RKO (cell line): ENCODE measurements around the gene GRIN2A.

Experiments used
- DNase-seq: peaks from one replicate; pipeline ENCODE4 v3.0.0-alpha.2; 2016; ENCODE audit warnings: low spot score

GRIN2A gene

GRCh38 chr16:10031473-10031872 is 150.8 kb downstream of the GRIN2A start:
- DNase-seq, result no peak

GRCh38 chr16:10028644-10029043 is 153.6 kb downstream of the GRIN2A start:
- DNase-seq, result no peak

DNA sequence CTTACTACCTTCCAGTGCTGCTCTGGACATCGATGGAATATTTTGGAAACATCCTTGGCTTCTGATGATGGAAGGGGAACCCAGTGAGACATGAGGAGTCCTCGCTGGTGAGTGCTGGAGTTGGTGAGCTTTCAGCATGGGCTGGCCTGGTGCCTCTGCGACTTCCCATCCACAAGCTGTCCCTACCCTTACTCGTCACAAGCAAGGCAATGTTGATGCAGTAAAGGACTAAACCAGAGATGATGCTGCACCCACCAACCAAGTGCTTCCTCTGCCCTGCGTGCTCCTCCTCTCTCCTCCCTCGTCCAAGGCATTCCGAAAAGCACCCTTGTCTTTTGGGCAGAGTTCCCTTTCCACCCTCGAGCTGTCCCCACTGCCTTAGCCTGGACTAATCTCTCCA is 154.7 kb downstream of the GRIN2A start:
- DNase-seq, result no peak

DNA sequence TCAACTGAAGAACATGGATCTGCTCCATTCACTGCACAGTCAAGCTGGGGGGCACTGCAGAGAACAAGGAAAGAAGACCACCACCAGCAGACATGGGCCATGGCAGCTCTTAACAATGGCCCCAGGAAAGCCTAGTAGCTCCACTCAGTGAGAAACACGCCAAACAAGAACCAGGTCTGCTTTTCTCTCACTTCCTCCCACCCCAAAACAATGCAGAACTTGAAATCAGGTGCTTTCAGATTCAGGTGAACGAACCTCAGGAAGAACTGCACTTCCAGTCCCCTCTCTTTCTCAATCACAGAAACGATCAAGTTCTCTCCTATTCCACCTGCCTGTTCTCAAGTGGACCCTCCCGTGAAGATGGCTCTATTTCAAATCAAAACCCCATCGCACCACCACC is 155.6 kb downstream of the GRIN2A start:
- no peak for DNase-seq

- no peak for DNase-seq
These were observed 160.1 kb downstream of the GRIN2A start for GRCh38 chr16:10022098-10022497.

GRCh38 chr16:10020866-10021265 is 161.4 kb downstream of the GRIN2A start:
- no peak for DNase-seq

- no peak for DNase-seq
These were observed 165.5 kb downstream of the GRIN2A start for GRCh38 chr16:10016752-10017151.

DNA sequence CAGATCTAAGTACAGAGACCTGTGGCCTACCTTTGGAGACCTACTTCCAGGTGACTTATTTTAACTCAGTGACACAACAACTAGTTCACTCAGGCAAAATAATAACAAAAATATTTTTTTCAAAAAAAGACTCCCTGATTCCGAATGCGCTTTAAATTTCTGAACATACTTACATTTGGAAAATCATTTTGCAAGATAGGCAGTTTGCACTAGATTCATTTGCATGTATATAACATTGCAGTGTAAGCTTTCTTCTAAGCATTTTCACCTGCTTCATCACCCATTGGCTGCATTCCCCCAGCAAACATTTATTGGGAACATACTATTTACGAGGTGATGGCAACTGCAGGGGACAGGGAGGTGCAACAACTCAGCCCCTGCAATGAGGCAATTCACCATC is 166.8 kb downstream of the GRIN2A start:
- no peak for DNase-seq

DNA sequence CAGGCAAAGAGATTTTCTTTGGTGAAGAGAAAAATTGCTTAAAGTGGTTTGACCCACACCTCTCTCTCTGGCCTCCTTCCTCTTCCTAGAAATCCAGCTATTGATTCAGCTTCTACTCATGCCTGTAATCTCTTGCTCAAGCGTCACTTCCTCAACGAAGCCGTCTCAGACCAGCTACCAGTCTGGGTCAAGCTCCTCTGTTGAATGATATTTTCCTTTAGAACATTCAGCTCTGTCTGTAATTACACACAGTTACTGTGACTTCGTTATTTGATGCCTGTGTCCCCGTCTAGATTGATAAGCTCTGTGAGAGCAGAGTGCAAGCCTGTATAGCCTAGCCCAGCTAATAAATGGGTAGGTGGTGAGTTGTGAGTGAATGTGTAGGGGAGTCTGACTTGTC is 168.5 kb downstream of the GRIN2A start:
- no peak for DNase-seq

DNA sequence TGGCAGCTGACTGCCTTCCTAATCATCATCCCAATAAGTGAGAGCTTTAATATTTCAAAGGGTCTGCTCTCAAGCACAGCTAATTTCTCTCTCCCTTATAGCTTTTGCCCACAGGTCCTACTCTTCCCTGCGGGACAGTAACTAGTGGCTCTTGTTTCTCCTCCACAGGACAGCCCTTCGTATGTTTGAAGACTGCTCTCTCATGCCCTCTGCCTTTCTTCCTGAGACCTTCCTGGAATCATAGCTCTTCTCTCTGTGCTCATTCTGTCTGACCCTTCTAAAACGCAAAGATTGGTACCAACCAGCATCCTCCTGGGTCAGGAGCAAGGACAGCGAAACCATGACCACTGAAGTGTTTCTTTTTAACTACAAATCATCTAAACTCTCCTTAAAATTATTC is 168.9 kb downstream of the GRIN2A start:
- no peak for DNase-seq

GRCh38 chr16:10009684-10010083 is 172.5 kb downstream of the GRIN2A start:
- DNase-seq, result no peak

- no peak for DNase-seq
These were observed 178.7 kb downstream of the GRIN2A start for GRCh38 chr16:10003486-10003885.

- DNase-seq, result no peak
These were observed 180.9 kb downstream of the GRIN2A start for GRCh38 chr16:10001258-10001775.

DNA sequence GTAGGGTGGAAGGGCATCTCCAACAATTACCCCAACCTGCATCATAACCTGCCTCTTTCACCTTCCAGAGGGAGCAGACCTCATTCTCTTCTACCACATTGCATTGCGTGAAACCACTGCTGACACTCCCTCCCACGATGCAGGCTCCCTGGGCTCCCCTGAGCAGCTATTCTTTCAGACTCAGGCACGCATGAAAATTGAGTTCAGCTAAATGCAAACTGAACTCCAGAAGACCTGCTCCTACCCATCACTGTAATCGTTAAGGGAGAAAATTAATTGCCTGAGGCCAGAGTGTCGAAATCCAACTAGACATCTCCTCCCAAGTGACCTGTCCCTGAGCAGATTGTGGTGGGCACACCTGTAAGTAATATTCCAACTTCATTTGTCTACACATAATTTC is 186.0 kb downstream of the GRIN2A start:
- no peak for DNase-seq

DNA sequence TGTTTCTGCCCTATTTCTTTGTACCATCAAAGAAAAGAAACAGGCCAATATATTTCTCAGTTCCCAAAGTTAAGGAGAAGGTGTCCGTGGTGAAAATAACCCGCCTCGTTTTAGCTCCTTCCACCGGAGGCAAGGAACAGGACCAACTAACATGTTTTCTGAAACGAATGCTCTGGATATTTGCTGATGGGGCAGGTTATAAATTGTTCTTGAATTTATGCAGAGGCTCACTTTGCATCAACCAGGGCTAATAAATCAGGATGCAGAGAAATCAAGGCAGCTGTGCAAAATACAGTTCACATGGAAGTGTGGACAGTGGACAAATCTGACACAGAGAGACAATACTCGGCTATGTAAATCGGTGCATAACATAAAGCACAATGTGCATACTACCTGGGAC is 189.8 kb downstream of the GRIN2A start:
- no peak for DNase-seq

GRCh38 chr16:9980981-9981380 is 201.2 kb downstream of the GRIN2A start:
- no peak for DNase-seq

- no peak for DNase-seq
These were observed 204.0 kb downstream of the GRIN2A start for GRCh38 chr16:9978160-9978725.

GRCh38 chr16:9977333-9977897 is 204.8 kb downstream of the GRIN2A start:
- no peak for DNase-seq

- DNase-seq, result no peak
These were observed 205.6 kb downstream of the GRIN2A start for GRCh38 chr16:9976601-9977000.

DNA sequence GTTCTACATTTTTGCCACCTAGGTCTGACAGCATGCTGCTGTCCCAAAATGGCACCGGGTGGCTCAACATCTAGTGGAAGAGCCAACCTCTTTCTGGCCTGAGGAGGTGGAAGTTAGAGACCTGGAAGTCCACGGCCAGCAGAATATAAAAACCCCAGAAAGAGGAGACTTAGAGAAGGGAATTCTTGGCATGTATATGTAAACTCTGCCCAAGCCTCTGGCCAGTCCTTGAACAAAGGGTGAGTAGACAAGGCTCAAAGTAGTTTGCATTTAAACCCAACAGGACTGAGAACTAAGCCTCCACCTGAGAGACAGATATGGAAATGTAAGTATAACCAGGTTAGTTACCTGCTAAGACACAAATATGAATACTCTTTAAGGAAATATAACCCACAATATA is 210.3 kb downstream of the GRIN2A start:
- no peak for DNase-seq

DNA sequence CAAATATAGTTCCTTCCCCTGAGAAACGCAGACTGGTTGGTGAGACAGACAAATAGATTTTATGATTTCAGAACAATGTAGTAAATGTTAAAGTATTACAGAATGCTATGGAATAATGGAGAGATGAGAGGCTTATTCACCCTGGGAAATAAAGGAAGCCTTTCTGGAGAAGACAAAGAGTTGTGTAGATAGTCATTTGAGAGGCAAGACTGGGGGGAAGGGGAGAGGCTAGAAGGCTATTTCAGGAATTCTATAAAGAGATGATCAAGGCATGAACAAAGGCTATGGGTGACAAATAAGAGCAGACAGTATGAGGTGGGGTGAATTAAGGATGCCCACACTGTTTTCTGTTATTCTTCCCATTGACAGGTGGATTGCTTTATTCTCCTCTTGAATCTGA is 211.4 kb downstream of the GRIN2A start:
- no peak for DNase-seq

DNA sequence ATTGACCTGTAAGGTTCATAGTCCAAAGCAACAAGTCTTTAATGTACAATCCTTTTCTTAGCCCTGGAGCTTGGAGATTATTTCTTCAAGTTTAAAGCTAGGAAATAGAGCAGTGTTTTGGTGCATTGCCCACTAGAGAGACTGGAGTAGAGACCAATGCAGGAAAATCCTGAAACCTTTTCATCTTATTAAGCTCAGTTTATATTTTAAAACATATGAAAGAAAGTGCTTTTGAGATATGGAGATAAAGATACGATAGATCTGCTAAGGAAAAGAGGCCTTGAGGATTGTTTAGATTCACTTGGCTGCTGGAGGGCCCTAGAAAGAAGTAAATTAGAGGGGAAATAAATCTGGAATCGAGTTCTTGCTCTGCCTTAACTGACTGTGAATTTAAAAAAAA is 212.0 kb downstream of the GRIN2A start:
- no peak for DNase-seq

DNA sequence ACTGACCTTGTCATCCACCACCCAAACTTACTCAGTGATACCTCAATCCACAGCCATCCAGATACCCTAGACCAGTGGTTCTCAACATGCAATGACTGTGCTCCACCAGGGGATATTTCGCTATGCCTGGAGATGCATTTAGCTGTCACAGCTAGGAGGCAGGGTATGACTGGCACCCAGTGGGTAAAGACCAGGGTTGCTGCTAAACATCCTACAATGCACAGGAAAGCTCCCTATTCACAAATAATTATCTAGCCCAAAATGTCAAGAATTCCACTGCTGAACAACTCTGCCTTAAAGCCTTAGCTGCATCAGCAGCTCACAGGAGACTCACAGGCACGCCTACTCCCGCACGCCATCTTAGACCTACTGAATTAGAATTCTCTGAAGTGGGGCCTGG is 212.6 kb downstream of the GRIN2A start:
- no peak for DNase-seq

DNA sequence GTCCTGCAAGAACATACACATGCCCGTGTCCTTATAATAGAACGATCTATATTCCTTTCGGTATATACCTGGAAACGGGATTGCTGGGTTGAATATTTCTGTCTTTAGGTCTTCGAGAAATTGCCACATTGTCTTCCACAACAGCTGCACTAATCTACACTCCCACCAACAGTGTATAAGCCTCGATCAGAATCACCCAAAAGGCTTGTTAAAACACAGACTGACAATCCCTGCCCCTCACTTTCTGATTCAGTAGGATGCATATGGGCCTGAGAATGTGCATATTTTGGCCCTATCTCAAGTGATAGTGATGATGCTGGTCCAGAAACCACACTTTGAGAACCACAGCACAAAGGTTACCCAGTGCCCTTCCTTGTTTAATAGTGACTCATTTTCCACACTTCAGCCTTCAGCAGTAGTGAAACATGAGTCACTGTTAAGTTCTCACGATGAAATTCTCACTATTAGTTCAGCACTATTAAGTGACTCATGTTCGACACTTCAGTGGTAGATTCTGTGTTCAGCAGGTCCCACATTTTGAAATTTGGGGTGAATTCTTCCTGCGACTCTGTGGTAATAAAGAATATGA is 215.6 kb downstream of the GRIN2A start:
- DNase-seq, result peak; percentile 61
